GM21576 (cell line): ENCODE measurements around the gene NNAT.
"Not testable (repeated sequence)": the region's sequence is repeated elsewhere in the genome, so short reads cannot be mapped to it uniquely, and the experiment has no call there.

Experiments used
- ATAC-seq: cut with Tn5 transposase; IDR thresholded peaks from one replicate; pipeline ENCODE4 v1.9.1; 2021; ENCODE audit warnings: mild to moderate bottlenecking, moderate library complexity; ENCODE audit not compliant: unreplicated experiment

NNAT gene

GRCh38 chr20:37521061-37521771 lies at the start of gene NNAT:
TSS of gene NNAT (plus strand) at chr20:37521250. CDS start at chr20:37521332, 82 bp downstream.
- ATAC-seq, result no peak

GRCh38 chr20:37471741-37472235 lies 49.3 kb upstream of the NNAT start:
- no peak for ATAC-seq

- ATAC-seq, result not testable (repeated sequence)
Observed at GRCh38 chr20:37472435-37472834, 48.6 kb upstream of the NNAT start.

- ATAC-seq, result no peak
Observed at GRCh38 chr20:37473249-37474000, 47.6 kb upstream of the NNAT start.

GRCh38 chr20:37474386-37474785 lies 46.7 kb upstream of the NNAT start:
- ATAC-seq, result no peak

GRCh38 chr20:37475252-37475651 lies 45.8 kb upstream of the NNAT start:
- ATAC-seq, result no peak

- no peak for ATAC-seq
Observed at GRCh38 chr20:37477041-37477440, 44.0 kb upstream of the NNAT start.

GRCh38 chr20:37479266-37479665 lies 41.8 kb upstream of the NNAT start:
- no peak for ATAC-seq

- no peak for ATAC-seq
Observed at GRCh38 chr20:37479925-37480691, 40.9 kb upstream of the NNAT start.

GRCh38 chr20:37480919-37481318 lies 40.1 kb upstream of the NNAT start:
- no peak for ATAC-seq

GRCh38 chr20:37481610-37482009 lies 39.4 kb upstream of the NNAT start:
- ATAC-seq, result no peak

GRCh38 chr20:37484331-37484730 lies 36.7 kb upstream of the NNAT start:
- ATAC-seq, result no peak

- ATAC-seq, result not testable (repeated sequence)
Observed at GRCh38 chr20:37486209-37486608, 34.8 kb upstream of the NNAT start.

GRCh38 chr20:37490663-37491350 lies 30.2 kb upstream of the NNAT start:
- ATAC-seq, result no peak

GRCh38 chr20:37492096-37492625 lies 28.9 kb upstream of the NNAT start:
- ATAC-seq, result no peak

GRCh38 chr20:37492945-37493344 lies 28.1 kb upstream of the NNAT start:
- no peak for ATAC-seq

- no peak for ATAC-seq
Observed at GRCh38 chr20:37494301-37494700, 26.7 kb upstream of the NNAT start.

GRCh38 chr20:37494796-37495195 lies 26.3 kb upstream of the NNAT start:
- no peak for ATAC-seq

- no peak for ATAC-seq
Observed at GRCh38 chr20:37498066-37498665, 22.9 kb upstream of the NNAT start.

- ATAC-seq, result no peak
Observed at GRCh38 chr20:37500311-37500710, 20.7 kb upstream of the NNAT start.
